ENCODE data around the gene STYXL1. TPM values are rescaled to one million over a fixed set of nuclear protein-coding genes. Genes with fewer than 3 reads are reported as not detected.

STYXL1 gene
- total RNA-seq, 2 experiments from 2014 or later: 42.6 to 43.6 TPM

GRCh38 chr7:76074306-76074971 lies 26.6 kb upstream of the STYXL1 start:
- no peaks in the 10 kb centered on the region for H3K27me3 Mint-ChIP-seq
- CTCF ChIA-PET: no interaction called here
- no peak overlapping the region for H3K4me3 Mint-ChIP-seq
- H3K9me3 Mint-ChIP-seq (ENCODE audit: low read depth): no peaks in the 10 kb centered on the region
- H3K27ac Mint-ChIP-seq: no peak overlapping the region
- no peak for DNase-seq
- no peak for ATAC-seq
- peaks cover 14% of the 10 kb centered on the region for H3K4me1 Mint-ChIP-seq
- H3K36me3 Mint-ChIP-seq: no peaks in the 10 kb centered on the region

DNA sequence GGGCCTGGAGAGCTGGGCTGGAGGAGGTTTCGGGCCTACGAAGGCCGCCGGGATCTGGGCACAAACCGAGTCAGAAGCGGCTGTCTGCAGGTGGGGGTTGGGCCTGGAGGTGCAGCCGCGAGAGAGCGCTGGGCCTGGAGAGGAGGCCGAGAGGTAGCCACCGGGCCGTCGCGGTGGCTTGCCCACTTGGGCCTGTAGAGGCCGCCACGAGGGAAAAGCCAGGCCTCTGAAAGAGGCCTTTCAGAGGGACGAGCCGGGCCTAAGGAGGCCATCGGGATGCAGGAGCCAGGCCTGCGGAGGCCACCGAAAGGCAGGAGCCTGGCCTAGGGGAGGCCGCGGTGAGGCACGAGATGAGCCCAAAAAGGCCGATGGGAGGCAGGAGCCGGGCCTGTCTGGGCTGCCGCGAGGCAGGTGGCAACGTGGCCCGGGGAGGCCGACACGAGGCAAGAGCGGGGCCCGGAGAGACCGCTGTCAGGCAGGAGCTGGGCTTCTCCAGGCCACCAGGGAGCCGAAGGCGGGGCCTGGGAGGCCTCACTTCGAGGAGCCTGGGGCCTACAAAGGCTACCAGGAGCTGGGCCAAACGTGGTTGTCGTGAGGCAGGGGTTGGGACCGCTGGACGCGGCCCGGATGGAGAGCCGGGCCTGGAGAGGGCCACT lies 25.7 kb upstream of the STYXL1 start:
- no peak for ATAC-seq
- no peak overlapping the region for H3K4me3 Mint-ChIP-seq
- H3K4me1 Mint-ChIP-seq: peaks cover 14% of the 10 kb centered on the region
- H3K27ac Mint-ChIP-seq: no peak overlapping the region
- DNase-seq: no peak
- H3K36me3 Mint-ChIP-seq: no peaks in the 10 kb centered on the region
- CTCF ChIA-PET: no interaction called here
- no peaks in the 10 kb centered on the region for H3K27me3 Mint-ChIP-seq
- H3K9me3 Mint-ChIP-seq (ENCODE audit: low read depth): no peaks in the 10 kb centered on the region

DNA sequence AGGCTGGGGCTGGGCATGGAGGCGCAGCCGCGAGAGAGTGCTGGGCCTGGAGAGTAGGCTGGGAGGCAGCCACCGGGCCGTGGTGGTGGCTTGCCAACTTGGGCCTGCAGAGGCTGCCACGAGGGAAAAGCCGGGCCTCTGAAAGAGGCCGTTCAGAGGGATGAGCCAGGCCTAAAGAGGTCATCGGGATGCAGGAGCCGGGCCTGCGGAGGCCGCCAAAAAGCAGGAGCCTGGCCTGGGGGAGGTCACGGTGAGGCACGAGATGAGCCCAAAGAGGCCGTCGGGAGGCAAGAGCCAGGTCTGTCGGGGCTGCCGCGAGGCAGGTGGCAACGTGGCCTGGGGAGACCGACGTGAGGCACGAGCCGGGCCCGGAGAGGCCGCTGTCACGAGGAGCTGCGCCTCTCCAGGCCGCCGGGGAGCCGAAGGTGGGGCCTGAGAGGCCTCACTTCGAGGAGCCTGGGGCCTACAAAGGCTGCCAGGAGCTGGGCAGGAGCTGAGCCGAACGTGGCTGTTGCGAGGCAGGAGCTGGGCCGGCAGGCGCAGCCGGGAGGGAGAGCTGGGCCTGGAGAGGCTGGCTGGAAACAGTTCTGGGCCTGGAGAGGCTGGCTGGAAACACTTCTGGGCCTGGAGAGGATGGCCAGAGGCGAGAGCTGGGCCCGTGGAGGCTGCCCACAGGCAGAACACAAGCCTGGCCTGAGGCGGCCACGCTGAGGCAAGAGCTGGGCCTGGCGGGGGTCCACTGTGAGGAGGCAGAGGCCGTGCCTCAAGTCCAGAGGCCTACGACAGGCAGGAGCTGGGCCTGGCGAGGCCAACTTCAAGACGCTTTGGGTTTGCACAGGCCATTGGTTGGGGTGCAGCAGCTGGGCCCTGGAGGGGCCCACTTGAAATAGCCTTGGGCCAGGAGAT lies 24.7 kb upstream of the STYXL1 start:
- Mint-ChIP-seq H3K36me3 (no peaks in the 10 kb centered on the region), H3K9me3 (ENCODE audit: low read depth) (no peaks in the 10 kb centered on the region), H3K27ac (no peak overlapping the region), H3K4me1 (peaks cover 9% of the 10 kb centered on the region), H3K27me3 (no peaks in the 10 kb centered on the region), H3K4me3 (no peak overlapping the region)
- ATAC-seq: no peak
- no peak for DNase-seq
- CTCF ChIA-PET: no interaction called here

- no peak for ATAC-seq
Measured at GRCh38 chr7:76071316-76072242, 23.8 kb upstream of the STYXL1 start.

DNA sequence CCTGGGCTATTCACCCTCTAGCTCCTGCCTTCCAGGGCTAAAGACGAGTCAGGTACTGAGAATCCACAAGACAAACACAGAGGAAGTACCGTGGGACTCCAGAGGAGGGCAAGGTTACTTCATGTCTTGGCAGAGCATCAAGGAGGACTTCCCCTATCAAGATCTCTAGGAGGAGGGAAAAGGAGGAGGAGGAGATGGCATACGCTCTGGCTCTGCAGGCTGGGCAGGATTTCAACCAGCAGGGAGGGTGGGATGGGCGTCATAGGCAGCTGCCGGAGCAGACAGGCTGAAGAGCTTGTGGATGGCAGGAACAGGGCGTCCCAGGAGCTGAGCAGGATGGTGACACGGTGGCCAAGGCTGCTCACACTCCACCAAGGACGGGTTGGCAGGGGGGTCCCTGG lies 21.4 kb upstream of the STYXL1 start:
- Mint-ChIP-seq H3K36me3 (peaks cover 25% of the 10 kb centered on the region), H3K4me3 (no peak overlapping the region)
- CTCF ChIA-PET: interaction anchor here (0.7 kb wide), 1 partner anchor 29 kb away, joined by 3 read pairs; no protein-coding TSS in a partner anchor

More at GRCh38 chr7:76071316-76072242, 23.8 kb upstream of the STYXL1 start:
- Mint-ChIP-seq H3K27me3 (no peaks in the 10 kb centered on the region), H3K4me1 (peaks cover 2% of the 10 kb centered on the region), H3K36me3 (peaks cover 4% of the 10 kb centered on the region), H3K4me3 (no peak overlapping the region), H3K9me3 (ENCODE audit: low read depth) (no peaks in the 10 kb centered on the region), H3K27ac (no peak overlapping the region)
- DNase-seq: no peak
- CTCF ChIA-PET: no interaction called here

DNA sequence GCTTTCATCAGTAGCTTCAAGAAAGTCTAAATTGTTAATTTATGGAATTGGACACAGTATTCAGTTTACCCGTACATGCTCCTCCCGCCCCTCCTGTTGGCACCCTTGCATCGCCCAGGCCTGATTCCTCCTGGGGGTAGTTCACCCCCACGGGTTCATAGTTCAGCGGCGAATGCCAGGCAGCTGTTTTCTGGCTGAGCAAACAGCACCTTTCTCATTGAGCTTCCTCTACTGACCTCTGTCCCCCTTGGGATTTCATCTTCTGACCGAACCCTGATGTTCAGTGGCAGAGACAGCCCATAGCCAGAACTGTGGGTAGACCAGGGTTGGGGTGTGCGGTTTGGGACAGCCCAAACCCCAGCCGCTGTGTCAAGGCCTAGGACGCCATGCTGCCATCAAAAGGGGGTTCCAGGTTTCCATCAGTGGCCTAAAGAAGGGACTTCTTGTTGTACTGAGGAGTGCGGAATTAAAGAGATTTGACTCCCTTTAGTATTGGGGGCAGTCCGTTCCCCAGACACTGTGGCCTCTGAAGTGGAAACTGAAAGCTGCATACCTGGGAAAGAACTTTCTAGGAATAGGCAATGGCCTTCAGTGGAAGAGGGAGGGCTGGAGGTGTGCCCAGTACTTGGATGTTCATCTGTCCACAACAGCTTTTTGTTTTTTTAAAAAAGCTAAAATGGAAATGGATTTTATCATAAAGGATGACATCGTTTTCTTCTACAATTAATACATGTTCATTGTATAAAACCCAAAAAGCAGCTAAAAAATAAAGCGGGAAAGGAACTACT lies 19.1 kb upstream of the STYXL1 start:
- Mint-ChIP-seq H3K9me3 (ENCODE audit: low read depth) (no peaks in the 10 kb centered on the region), H3K4me3 (no peak overlapping the region), H3K36me3 (peaks cover 32% of the 10 kb centered on the region), H3K27me3 (no peaks in the 10 kb centered on the region), H3K27ac (no peak overlapping the region), H3K4me1 (peaks cover 13% of the 10 kb centered on the region)
- ATAC-seq (no peak), DNase-seq (no peak)
- CTCF ChIA-PET: interaction anchor here (1.2 kb wide), 1 partner anchor 46 kb away, joined by 3 read pairs; no protein-coding TSS in a partner anchor

More for the DNA sequence above, 21.4 kb upstream of the STYXL1 start:
- no peak for ATAC-seq
- Mint-ChIP-seq H3K27ac (peak overlapping the region; percentile 57), H3K27me3 (no peaks in the 10 kb centered on the region), H3K4me1 (peaks cover 13% of the 10 kb centered on the region), H3K9me3 (ENCODE audit: low read depth) (no peaks in the 10 kb centered on the region)
- no peak for DNase-seq

- Mint-ChIP-seq H3K36me3 (peaks cover 39% of the 10 kb centered on the region), H3K4me3 (no peak overlapping the region), H3K27me3 (no peaks in the 10 kb centered on the region), H3K9me3 (ENCODE audit: low read depth) (no peaks in the 10 kb centered on the region), H3K4me1 (peaks cover 13% of the 10 kb centered on the region), H3K27ac (no peak overlapping the region)
- CTCF ChIA-PET: no interaction called here
- peak; percentile 64 for DNase-seq
- ATAC-seq: peak; percentile 74
Measured at GRCh38 chr7:76065016-76065612, 17.3 kb upstream of the STYXL1 start.

GRCh38 chr7:76064208-76064970 lies 16.6 kb upstream of the STYXL1 start:
- DNase-seq: no peak
- Mint-ChIP-seq H3K4me3 (no peak overlapping the region), H3K27me3 (no peaks in the 10 kb centered on the region), H3K4me1 (peaks cover 13% of the 10 kb centered on the region), H3K36me3 (peaks cover 43% of the 10 kb centered on the region), H3K27ac (no peak overlapping the region), H3K9me3 (ENCODE audit: low read depth) (no peaks in the 10 kb centered on the region)
- no peak for ATAC-seq
- CTCF ChIA-PET: no interaction called here

DNA sequence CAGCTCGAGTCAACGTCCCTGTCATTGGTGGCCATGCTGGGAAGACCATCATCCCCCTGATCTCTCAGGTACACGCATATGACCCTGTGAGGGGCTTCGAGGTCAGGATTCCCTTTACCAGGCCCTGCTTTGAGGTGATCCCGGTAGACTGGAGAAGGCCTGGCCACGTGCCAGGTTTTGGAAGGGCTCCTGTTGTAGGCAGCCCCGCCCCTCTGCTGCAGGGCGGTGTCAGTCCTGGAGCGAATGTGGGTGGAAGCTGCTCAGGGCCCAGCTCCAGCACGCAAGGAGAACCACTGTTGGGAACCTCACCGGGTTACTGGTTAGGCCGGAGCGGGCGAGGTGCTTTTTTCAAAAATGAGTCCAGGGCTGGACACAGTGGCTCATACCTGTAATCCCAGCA lies 15.7 kb upstream of the STYXL1 start:
- H3K9me3 Mint-ChIP-seq (ENCODE audit: low read depth): no peaks in the 10 kb centered on the region
- no peak for DNase-seq
- no peak overlapping the region for H3K27ac Mint-ChIP-seq
- H3K36me3 Mint-ChIP-seq: peaks cover 46% of the 10 kb centered on the region
- H3K4me1 Mint-ChIP-seq: peaks cover 13% of the 10 kb centered on the region
- CTCF ChIA-PET: no interaction called here
- H3K4me3 Mint-ChIP-seq: no peak overlapping the region
- no peaks in the 10 kb centered on the region for H3K27me3 Mint-ChIP-seq
- no peak for ATAC-seq

DNA sequence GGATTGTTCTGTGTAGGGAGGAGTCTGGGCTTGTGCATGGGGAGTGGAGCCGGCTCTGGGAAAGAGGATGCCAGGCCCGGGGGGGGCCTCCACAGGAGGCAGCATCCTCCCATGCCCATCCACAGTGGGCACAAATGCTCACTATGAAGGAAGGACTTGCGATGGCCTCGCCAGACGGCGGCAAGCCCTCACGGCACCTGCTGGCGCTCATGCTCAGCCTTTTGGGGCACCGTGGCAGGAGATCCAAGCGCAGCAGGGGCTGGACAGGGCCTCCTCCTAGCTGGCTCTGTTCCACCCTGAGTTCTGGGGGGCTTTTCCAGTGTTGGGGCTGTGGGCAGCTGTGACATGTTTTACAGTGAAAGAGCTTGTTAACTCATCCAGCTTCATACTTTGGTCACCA lies 15.3 kb upstream of the STYXL1 start:
- no peak overlapping the region for H3K4me3 Mint-ChIP-seq
- no peak overlapping the region for H3K27ac Mint-ChIP-seq
- H3K27me3 Mint-ChIP-seq: no peaks in the 10 kb centered on the region
- CTCF ChIA-PET: no interaction called here
- DNase-seq: no peak
- H3K36me3 Mint-ChIP-seq: peaks cover 50% of the 10 kb centered on the region
- no peak for ATAC-seq
- H3K4me1 Mint-ChIP-seq: peaks cover 13% of the 10 kb centered on the region
- no peaks in the 10 kb centered on the region for H3K9me3 Mint-ChIP-seq (ENCODE audit: low read depth)

GRCh38 chr7:76062254-76062653 lies 14.5 kb upstream of the STYXL1 start:
- CTCF ChIA-PET: no interaction called here
- H3K27ac Mint-ChIP-seq: no peak overlapping the region
- peaks cover 13% of the 10 kb centered on the region for H3K4me1 Mint-ChIP-seq
- H3K27me3 Mint-ChIP-seq: no peaks in the 10 kb centered on the region
- ATAC-seq: no peak
- H3K4me3 Mint-ChIP-seq: no peak overlapping the region
- no peaks in the 10 kb centered on the region for H3K9me3 Mint-ChIP-seq (ENCODE audit: low read depth)
- H3K36me3 Mint-ChIP-seq: peaks cover 56% of the 10 kb centered on the region
- no peak for DNase-seq

All from activated CD8-positive, alpha-beta memory T cell treated with anti-CD3 and anti-CD28 coated beads, Interleukin-2, amount 10 ng/mL, durations not matched to agents 7 days and 5 days (primary cell).